Loucy (cell line): ENCODE results near the gene SEC31A.

Experiments
- H2AFZ ChIP-seq: fragments of 200-600 bp; sonication (generic); 2 replicates; pipeline ENCODE4 v1.6.0; 2016; ENCODE audit warnings: antibody characterized with exemption, mild to moderate bottlenecking, low read length, moderate library complexity
- H3F3A ChIP-seq: fragments of 200-600 bp; 2 replicates; pipeline ENCODE4 v1.6.0; 2016; ENCODE audit warnings: antibody characterized with exemption, low read depth, mild to moderate bottlenecking
- H3K27me3 ChIP-seq: fragments of 200-600 bp; sonication (generic); 2 replicates; pipeline ENCODE4 v1.6.1; 2014; ENCODE audit warnings: low read length, mild to moderate bottlenecking; ENCODE audit not compliant: insufficient read depth, poor library complexity, severe bottlenecking
- H3K36me3 ChIP-seq: fragments of 200-600 bp; sonication (generic); 2 replicates; pipeline ENCODE4 v1.6.1; 2016; ENCODE audit warnings: low read length; ENCODE audit not compliant: insufficient read depth
- H3K4me1 ChIP-seq: fragments of 200-600 bp; sonication (generic); 2 replicates; pipeline ENCODE4 v1.5.1; 2014; ENCODE audit warnings: low read length, mild to moderate bottlenecking; ENCODE audit not compliant: insufficient read depth, poor library complexity, severe bottlenecking
- H3K4me2 ChIP-seq: fragments of 200-600 bp; sonication (generic); 2 replicates; pipeline ENCODE4 v1.6.0; 2014; ENCODE audit warnings: antibody characterized with exemption, low read length, low read depth, mild to moderate bottlenecking; ENCODE audit not compliant: poor library complexity, severe bottlenecking
- H3K4me3 ChIP-seq: fragments of 200-600 bp; sonication (generic); 2 replicates; pipeline ENCODE4 v1.5.1; 2014; ENCODE audit warnings: low read length, mild to moderate bottlenecking, mixed read lengths; ENCODE audit not compliant: poor library complexity, severe bottlenecking
- H3K79me2 ChIP-seq: fragments of 200-600 bp; sonication (generic); 2 replicates; pipeline ENCODE4 v1.6.1; 2014; ENCODE audit warnings: low read length; ENCODE audit not compliant: insufficient read depth
- H3K9ac ChIP-seq: fragments of 200-600 bp; sonication (generic); 2 replicates; pipeline ENCODE4 v1.6.0; 2014; ENCODE audit warnings: mild to moderate bottlenecking, low read depth, low read length, moderate library complexity; ENCODE audit not compliant: poor library complexity, severe bottlenecking
- H3K9me2 ChIP-seq: fragments of 200-600 bp; sonication (generic); replicated peaks from 2 replicates; pipeline ENCODE4 v1.6.1; 2016; ENCODE audit warnings: low read depth, low read length, mixed read lengths
- H3K9me3 ChIP-seq: fragments of 200-600 bp; sonication (generic); 2 replicates; pipeline ENCODE4 v1.6.1; 2014; ENCODE audit warnings: mild to moderate bottlenecking, antibody characterized with exemption, low read length, low read depth; ENCODE audit not compliant: insufficient read depth
- H4K20me1 ChIP-seq: fragments of 200-600 bp; sonication (generic); 2 replicates; pipeline ENCODE4 v1.6.0; 2014; ENCODE audit warnings: antibody characterized with exemption, low read length, mild to moderate bottlenecking; ENCODE audit not compliant: insufficient read depth, poor library complexity, severe bottlenecking
- CTCF ChIP-seq: fragments of 200-600 bp; sonication (generic); conservative IDR thresholded peaks from 2 replicates; pipeline ENCODE4 v1.5.1; 2014; ENCODE audit warnings: mild to moderate bottlenecking, antibody characterized with exemption, low read length
- EZH2phosphoT487 ChIP-seq: fragments of 200-600 bp; IDR thresholded peaks from 2 replicates; pipeline ENCODE4 v1.6.1; 2018; ENCODE audit warnings: antibody characterized with exemption, mild to moderate bottlenecking, moderate library complexity, borderline replicate concordance

SEC31A gene

GRCh38 chr4:82850684-82851083 lies 40.3 kb downstream of the SEC31A start:
- no peak overlapping the region for H3K4me2 ChIP-seq
- TF ChIP-seq EZH2phosphoT487, result no peak
- TF ChIP-seq CTCF, result no peak
- peaks cover 68% of the 10 kb centered on the region for H3K36me3 ChIP-seq
- H3K79me2 ChIP-seq, result no peaks in the 10 kb centered on the region
- no peak overlapping the region for H2AFZ ChIP-seq
- H3K9ac ChIP-seq, result no peak overlapping the region
- H3K4me3 ChIP-seq, result no peak overlapping the region
- H3K27me3 ChIP-seq, result no peaks in the 10 kb centered on the region
- H4K20me1 ChIP-seq, result no peaks in the 10 kb centered on the region
- H3F3A ChIP-seq, result no peaks in the 10 kb centered on the region
- no peaks in the 10 kb centered on the region for H3K9me2 ChIP-seq
- no peaks in the 10 kb centered on the region for H3K4me1 ChIP-seq
- H3K9me3 ChIP-seq, result no peaks in the 10 kb centered on the region

- H3K4me3 ChIP-seq, result no peak overlapping the region
- H3K9me3 ChIP-seq, result no peaks in the 10 kb centered on the region
- H3K36me3 ChIP-seq, result peaks cover 69% of the 10 kb centered on the region
- no peaks in the 10 kb centered on the region for H3K4me1 ChIP-seq
- no peaks in the 10 kb centered on the region for H3K9me2 ChIP-seq
- no peak overlapping the region for H3K9ac ChIP-seq
- H3K79me2 ChIP-seq, result no peaks in the 10 kb centered on the region
- H2AFZ ChIP-seq, result no peak overlapping the region
- H3K4me2 ChIP-seq, result no peak overlapping the region
- H4K20me1 ChIP-seq, result no peaks in the 10 kb centered on the region
- no peak for TF ChIP-seq CTCF
- TF ChIP-seq EZH2phosphoT487, result no peak
- no peaks in the 10 kb centered on the region for H3F3A ChIP-seq
- H3K27me3 ChIP-seq, result no peaks in the 10 kb centered on the region
Observed at GRCh38 chr4:82848706-82849105, 42.2 kb downstream of the SEC31A start.

GRCh38 chr4:82842593-82842992 lies 48.4 kb downstream of the SEC31A start:
- Histone ChIP-seq H4K20me1 (no peaks in the 10 kb centered on the region), H3K36me3 (peaks cover 62% of the 10 kb centered on the region), H3K9me2 (no peaks in the 10 kb centered on the region), H3K9ac (no peak overlapping the region), H3F3A (no peaks in the 10 kb centered on the region), H3K4me3 (no peak overlapping the region), H3K27me3 (no peaks in the 10 kb centered on the region), H3K4me2 (no peak overlapping the region), H3K79me2 (no peaks in the 10 kb centered on the region), H3K4me1 (no peaks in the 10 kb centered on the region), H3K9me3 (no peaks in the 10 kb centered on the region), H2AFZ (no peak overlapping the region)
- TF ChIP-seq CTCF (peak; percentile 49), EZH2phosphoT487 (no peak)
